MM.1S (cell line): ENCODE results near the gene UBE2J2.

Experiments used
- DNase-seq: peaks from one replicate; pipeline ENCODE4 v3.0.0-alpha.2; 2015
- H2AFZ ChIP-seq: fragments of 300-600 bp; sonication (generic); 2 replicates; pipeline ENCODE4 v1.6.0; 2016; ENCODE audit warnings: antibody characterized with exemption, low read length
- H3F3A ChIP-seq: fragments of 300-600 bp; sonication (generic); 2 replicates; pipeline ENCODE4 v1.6.1; 2016; ENCODE audit warnings: mild to moderate bottlenecking, antibody characterized with exemption, low read length, moderate library complexity, mixed read lengths; ENCODE audit not compliant: insufficient read depth
- H3K27ac ChIP-seq: fragments of 300-600 bp; sonication (generic); 2 replicates; pipeline ENCODE4 v1.5.1; 2016; ENCODE audit warnings: mild to moderate bottlenecking, low read length
- H3K27me3 ChIP-seq: fragments of 300-600 bp; sonication (generic); replicated peaks from 2 replicates; pipeline ENCODE4 v1.6.0; 2016; ENCODE audit warnings: low read length; ENCODE audit not compliant: insufficient read depth
- H3K36me3 ChIP-seq: fragments of 300-600 bp; sonication (generic); replicated peaks from 2 replicates; pipeline ENCODE4 v1.6.1; 2016; ENCODE audit warnings: mild to moderate bottlenecking, low read length, mixed read lengths; ENCODE audit not compliant: insufficient read depth
- H3K4me1 ChIP-seq: fragments of 300-600 bp; sonication (generic); 2 replicates; pipeline ENCODE4 v1.6.1; 2016; ENCODE audit warnings: low read length, mixed read lengths
- H3K4me2 ChIP-seq: fragments of 300-600 bp; sonication (generic); 2 replicates; pipeline ENCODE4 v1.6.0; 2016; ENCODE audit warnings: low read depth, low read length
- H3K4me3 ChIP-seq: fragments of 300-600 bp; sonication (generic); 2 replicates; pipeline ENCODE4 v1.5.1; 2016; ENCODE audit warnings: low read length, mixed read lengths
- H3K79me2 ChIP-seq: fragments of 300-600 bp; sonication (generic); 2 replicates; pipeline ENCODE4 v1.6.1; 2016; ENCODE audit warnings: mixed run types, low read length, mixed read lengths
- H3K9ac ChIP-seq: fragments of 300-600 bp; sonication (generic); 2 replicates; pipeline ENCODE4 v1.6.1; 2016; ENCODE audit warnings: low read length, mixed read lengths
- H3K9me2 ChIP-seq: fragments of 300-600 bp; sonication (generic); replicated peaks from 2 replicates; pipeline ENCODE4 v1.6.1; 2016; ENCODE audit warnings: mild to moderate bottlenecking, low read length, mixed read lengths; ENCODE audit not compliant: insufficient read depth
- H3K9me3 ChIP-seq: fragments of 300-600 bp; sonication (generic); replicated peaks from 2 replicates; pipeline ENCODE4 v1.6.1; 2016; ENCODE audit warnings: mild to moderate bottlenecking, low read length, mixed read lengths; ENCODE audit not compliant: insufficient read depth
- H4K20me1 ChIP-seq: fragments of 300-600 bp; sonication (generic); 2 replicates; pipeline ENCODE4 v1.6.1; 2016; ENCODE audit warnings: mild to moderate bottlenecking, low read length, moderate library complexity, mixed read lengths; ENCODE audit not compliant: insufficient read depth
- EZH2 ChIP-seq: fragments of 300-600 bp; sonication (generic); optimal IDR thresholded peaks from 2 replicates; pipeline ENCODE3; 2017; ENCODE audit warnings: low read depth, mild to moderate bottlenecking, antibody characterized with exemption, low read length, mixed read lengths
- EZH2phosphoT487 ChIP-seq: fragments of 300-600 bp; sonication (generic); IDR thresholded peaks from 2 replicates; pipeline ENCODE4 v1.6.1; 2018; ENCODE audit warnings: antibody characterized with exemption, low read length
- TF ChIP-seq, protein P1 (sequence below): fragments of 300-600 bp; sonication (generic); IDR thresholded peaks from 2 replicates; pipeline ENCODE4 v1.5.1; 2016; ENCODE audit warnings: antibody characterized with exemption, low read length, mixed read lengths

Gene UBE2J2

DNA sequence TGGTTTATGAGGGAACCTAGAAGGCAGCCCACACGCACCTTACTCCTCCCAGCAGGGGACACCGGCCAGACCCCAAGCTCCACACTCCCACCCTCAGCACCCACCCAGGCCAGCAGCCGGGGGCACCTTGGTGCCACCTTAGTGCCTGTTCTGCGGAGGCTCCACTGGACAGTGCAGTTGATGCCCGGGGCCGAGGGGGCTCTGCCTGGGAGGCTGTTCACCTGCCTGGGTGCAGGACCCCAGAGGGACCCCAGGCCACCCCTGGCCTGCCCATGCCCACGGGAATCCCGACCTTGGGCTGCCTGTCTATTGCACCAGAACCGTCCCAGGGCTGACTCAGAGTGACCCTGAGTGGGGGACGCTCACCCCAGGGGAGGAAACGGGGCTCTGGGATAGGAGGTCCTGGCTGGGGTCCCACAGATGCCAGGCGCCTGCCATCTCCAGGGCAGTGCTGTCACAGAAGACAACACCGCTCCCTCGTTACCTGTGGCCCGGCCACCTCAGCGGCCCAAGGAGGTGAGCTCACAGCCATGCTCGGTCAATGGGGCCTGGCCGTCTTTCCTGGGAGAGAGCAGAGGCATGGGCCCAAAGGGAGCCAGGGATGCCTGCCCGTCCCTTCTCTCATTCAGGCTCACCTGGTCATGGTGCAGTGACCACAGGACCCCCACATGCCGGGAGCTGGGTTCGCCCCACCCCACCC is 7.3 kb upstream of the UBE2J2 start:
- Histone ChIP-seq H3K27me3 (peaks cover 45% of the 10 kb centered on the region), H3K79me2 (no peaks in the 10 kb centered on the region), H3K9ac (no peak overlapping the region), H3K27ac (no peak overlapping the region), H3K9me2 (no peaks in the 10 kb centered on the region), H3K4me3 (no peak overlapping the region), H3K4me2 (no peak overlapping the region), H3K4me1 (no peaks in the 10 kb centered on the region), H2AFZ (no peak overlapping the region), H3F3A (no peaks in the 10 kb centered on the region), H4K20me1 (no peaks in the 10 kb centered on the region), H3K9me3 (no peaks in the 10 kb centered on the region), H3K36me3 (no peaks in the 10 kb centered on the region)
- TF ChIP-seq EZH2 (no peak), EZH2phosphoT487 (no peak)
- TF ChIP-seq, protein P1, sequence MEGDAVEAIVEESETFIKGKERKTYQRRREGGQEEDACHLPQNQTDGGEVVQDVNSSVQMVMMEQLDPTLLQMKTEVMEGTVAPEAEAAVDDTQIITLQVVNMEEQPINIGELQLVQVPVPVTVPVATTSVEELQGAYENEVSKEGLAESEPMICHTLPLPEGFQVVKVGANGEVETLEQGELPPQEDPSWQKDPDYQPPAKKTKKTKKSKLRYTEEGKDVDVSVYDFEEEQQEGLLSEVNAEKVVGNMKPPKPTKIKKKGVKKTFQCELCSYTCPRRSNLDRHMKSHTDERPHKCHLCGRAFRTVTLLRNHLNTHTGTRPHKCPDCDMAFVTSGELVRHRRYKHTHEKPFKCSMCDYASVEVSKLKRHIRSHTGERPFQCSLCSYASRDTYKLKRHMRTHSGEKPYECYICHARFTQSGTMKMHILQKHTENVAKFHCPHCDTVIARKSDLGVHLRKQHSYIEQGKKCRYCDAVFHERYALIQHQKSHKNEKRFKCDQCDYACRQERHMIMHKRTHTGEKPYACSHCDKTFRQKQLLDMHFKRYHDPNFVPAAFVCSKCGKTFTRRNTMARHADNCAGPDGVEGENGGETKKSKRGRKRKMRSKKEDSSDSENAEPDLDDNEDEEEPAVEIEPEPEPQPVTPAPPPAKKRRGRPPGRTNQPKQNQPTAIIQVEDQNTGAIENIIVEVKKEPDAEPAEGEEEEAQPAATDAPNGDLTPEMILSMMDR, result no peak
- DNase-seq, result no peak

DNA sequence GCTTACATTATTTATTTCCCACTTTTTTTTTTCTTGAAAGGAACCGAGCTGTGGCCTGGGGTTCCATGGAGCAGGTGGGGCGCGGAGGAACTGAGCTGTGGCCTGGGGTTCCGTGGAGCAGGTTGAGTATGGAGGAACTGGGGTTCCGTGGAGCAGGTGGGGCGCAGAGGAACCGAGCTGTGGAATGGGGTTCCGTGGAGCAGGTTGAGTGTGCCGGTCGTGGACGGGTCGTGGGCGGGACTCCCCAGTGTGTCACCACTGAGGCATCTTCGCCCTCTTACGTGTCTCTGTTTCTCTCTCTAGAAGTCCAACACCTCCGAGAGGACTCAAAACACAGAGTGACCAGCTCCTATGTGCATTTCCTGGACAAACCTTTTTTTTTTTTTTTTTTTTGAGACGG is 5.4 kb upstream of the UBE2J2 start:
- no peak overlapping the region for H3K27ac ChIP-seq
- DNase-seq, result no peak
- H4K20me1 ChIP-seq, result no peaks in the 10 kb centered on the region
- no peaks in the 10 kb centered on the region for H3K79me2 ChIP-seq
- no peaks in the 10 kb centered on the region for H3K36me3 ChIP-seq
- H3K4me3 ChIP-seq, result no peak overlapping the region
- no peaks in the 10 kb centered on the region for H3K9me2 ChIP-seq
- no peak overlapping the region for H3K4me2 ChIP-seq
- H3F3A ChIP-seq, result no peaks in the 10 kb centered on the region
- no peak for TF ChIP-seq EZH2phosphoT487
- TF ChIP-seq EZH2, result no peak
- TF ChIP-seq, protein P1, result no peak
- no peak overlapping the region for H2AFZ ChIP-seq
- no peaks in the 10 kb centered on the region for H3K4me1 ChIP-seq
- H3K9ac ChIP-seq, result no peak overlapping the region
- H3K27me3 ChIP-seq, result peaks cover 37% of the 10 kb centered on the region
- H3K9me3 ChIP-seq, result no peaks in the 10 kb centered on the region

DNA sequence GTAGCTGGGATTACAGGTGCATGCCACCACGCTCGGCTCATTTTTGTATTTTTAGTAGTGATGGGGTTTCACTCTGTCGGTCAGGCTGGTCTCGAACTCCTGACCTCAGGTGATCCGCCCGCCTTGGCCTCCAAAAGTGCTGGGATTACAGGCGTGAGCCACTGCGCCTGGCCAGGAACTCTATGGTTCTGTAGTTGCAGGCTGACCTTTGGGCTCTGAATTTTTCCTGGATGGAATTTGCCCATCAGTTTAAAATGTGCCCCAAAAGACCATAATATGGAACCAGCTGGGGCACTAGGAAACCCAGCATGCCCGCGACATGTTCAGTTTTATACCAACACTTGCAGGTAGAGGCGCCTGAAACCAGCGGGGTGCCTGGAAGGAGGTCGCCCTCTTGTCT is 5.0 kb upstream of the UBE2J2 start:
- DNase-seq, result no peak
- Histone ChIP-seq H3F3A (no peaks in the 10 kb centered on the region), H3K27ac (no peak overlapping the region), H3K9me2 (no peaks in the 10 kb centered on the region), H3K27me3 (peaks cover 35% of the 10 kb centered on the region), H3K9me3 (no peaks in the 10 kb centered on the region), H3K79me2 (no peaks in the 10 kb centered on the region), H3K4me1 (no peaks in the 10 kb centered on the region), H3K4me2 (no peak overlapping the region), H3K9ac (no peak overlapping the region), H3K36me3 (no peaks in the 10 kb centered on the region), H4K20me1 (no peaks in the 10 kb centered on the region), H2AFZ (no peak overlapping the region), H3K4me3 (no peak overlapping the region)
- TF ChIP-seq EZH2 (no peak), EZH2phosphoT487 (no peak)
- TF ChIP-seq, protein P1, result no peak
